ENCODE data around the gene NOS1AP.

Gene NOS1AP

GRCh38 chr1:162230517-162230916 is 161.0 kb downstream of the NOS1AP start:
- H3K27me3 ChIP-seq (replicated peaks; ENCODE audit: control insufficient read depth, insufficient read depth, low read length), result no peaks in the 10 kb centered on the region
- H3K36me3 ChIP-seq (ENCODE audit: control insufficient read depth, insufficient read depth, low read length), result no peaks in the 10 kb centered on the region
- DNase-seq (ENCODE audit: extremely low read depth, insufficient read length), result no peak
- TF ChIP-seq, protein P1, sequence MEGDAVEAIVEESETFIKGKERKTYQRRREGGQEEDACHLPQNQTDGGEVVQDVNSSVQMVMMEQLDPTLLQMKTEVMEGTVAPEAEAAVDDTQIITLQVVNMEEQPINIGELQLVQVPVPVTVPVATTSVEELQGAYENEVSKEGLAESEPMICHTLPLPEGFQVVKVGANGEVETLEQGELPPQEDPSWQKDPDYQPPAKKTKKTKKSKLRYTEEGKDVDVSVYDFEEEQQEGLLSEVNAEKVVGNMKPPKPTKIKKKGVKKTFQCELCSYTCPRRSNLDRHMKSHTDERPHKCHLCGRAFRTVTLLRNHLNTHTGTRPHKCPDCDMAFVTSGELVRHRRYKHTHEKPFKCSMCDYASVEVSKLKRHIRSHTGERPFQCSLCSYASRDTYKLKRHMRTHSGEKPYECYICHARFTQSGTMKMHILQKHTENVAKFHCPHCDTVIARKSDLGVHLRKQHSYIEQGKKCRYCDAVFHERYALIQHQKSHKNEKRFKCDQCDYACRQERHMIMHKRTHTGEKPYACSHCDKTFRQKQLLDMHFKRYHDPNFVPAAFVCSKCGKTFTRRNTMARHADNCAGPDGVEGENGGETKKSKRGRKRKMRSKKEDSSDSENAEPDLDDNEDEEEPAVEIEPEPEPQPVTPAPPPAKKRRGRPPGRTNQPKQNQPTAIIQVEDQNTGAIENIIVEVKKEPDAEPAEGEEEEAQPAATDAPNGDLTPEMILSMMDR (IDR thresholded peaks at IDR 0.05; ENCODE audit: insufficient read depth, low read length, poor library complexity, severe bottlenecking), result no peak
- H3K4me3 ChIP-seq (replicated peaks; ENCODE audit: low read depth, low read length), result no peak overlapping the region

- TF ChIP-seq, protein P1 (IDR thresholded peaks at IDR 0.05; ENCODE audit: insufficient read depth, low read length, poor library complexity, severe bottlenecking), result no peak
- Histone ChIP-seq H3K36me3 (ENCODE audit: control insufficient read depth, insufficient read depth, low read length) (no peaks in the 10 kb centered on the region), H3K4me3 (replicated peaks; ENCODE audit: low read depth, low read length) (no peak overlapping the region), H3K27me3 (replicated peaks; ENCODE audit: control insufficient read depth, insufficient read depth, low read length) (no peaks in the 10 kb centered on the region)
- no peak for DNase-seq (ENCODE audit: extremely low read depth, insufficient read length)
Observed at GRCh38 chr1:162232034-162232711, 162.7 kb downstream of the NOS1AP start.

DNA sequence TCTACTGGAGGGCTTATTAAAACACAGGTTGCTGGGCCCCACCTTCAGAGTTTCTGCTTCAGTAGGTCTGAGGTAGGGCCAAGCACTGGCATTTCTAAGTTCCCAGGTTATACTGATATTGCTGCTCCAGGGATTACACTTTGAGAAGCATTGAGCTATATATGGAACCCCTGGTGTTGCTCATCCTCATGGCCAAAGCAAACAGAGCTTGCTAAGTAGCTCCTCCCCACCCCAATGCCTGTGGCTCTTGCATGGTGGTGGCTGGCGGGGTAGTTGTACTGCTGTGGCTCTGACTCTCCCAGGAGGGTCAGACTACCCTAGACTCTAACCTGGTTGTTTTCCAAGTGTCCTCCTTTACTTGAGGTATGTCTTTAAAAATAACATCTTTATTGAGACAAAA is 163.6 kb downstream of the NOS1AP start:
- H3K27me3 ChIP-seq (replicated peaks; ENCODE audit: control insufficient read depth, insufficient read depth, low read length), result no peaks in the 10 kb centered on the region; the same call in 1 of the 2 replicates
- TF ChIP-seq, protein P1 (IDR thresholded peaks at IDR 0.05; ENCODE audit: insufficient read depth, low read length, poor library complexity, severe bottlenecking), result no peak
- H3K36me3 ChIP-seq (ENCODE audit: control insufficient read depth, insufficient read depth, low read length), result no peaks in the 10 kb centered on the region
- no peak for DNase-seq (ENCODE audit: extremely low read depth, insufficient read length)
- no peak overlapping the region for H3K4me3 ChIP-seq (replicated peaks; ENCODE audit: low read depth, low read length)

- no peaks in the 10 kb centered on the region for H3K36me3 ChIP-seq (ENCODE audit: control insufficient read depth, insufficient read depth, low read length)
- DNase-seq (ENCODE audit: extremely low read depth, insufficient read length), result no peak
- no peaks in the 10 kb centered on the region; the same call in 1 of the 2 replicates for H3K27me3 ChIP-seq (replicated peaks; ENCODE audit: control insufficient read depth, insufficient read depth, low read length)
- TF ChIP-seq, protein P1 (IDR thresholded peaks at IDR 0.05; ENCODE audit: insufficient read depth, low read length, poor library complexity, severe bottlenecking), result no peak
- H3K4me3 ChIP-seq (replicated peaks; ENCODE audit: low read depth, low read length), result no peak overlapping the region
Observed at GRCh38 chr1:162233937-162234336, 164.4 kb downstream of the NOS1AP start.

DNA sequence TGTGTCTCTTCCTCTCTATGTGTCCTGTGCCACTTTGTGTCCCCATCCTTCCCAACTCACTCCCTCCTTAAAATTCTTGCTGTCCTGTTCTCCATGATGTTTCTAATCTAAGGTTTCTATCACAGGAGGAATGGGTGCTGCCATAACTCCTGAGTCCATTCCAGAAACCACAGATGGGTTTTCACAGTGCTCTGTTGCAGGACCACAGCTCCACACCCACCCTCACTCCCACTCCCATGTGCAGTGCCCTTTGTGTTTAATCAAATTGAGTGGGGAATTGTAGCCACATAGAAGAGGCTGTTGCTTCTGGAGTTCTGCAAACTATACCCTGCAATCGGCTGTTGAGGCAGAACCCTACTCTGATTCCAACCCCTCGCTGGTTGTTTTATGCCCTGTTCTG is 165.1 kb downstream of the NOS1AP start:
- Histone ChIP-seq H3K4me3 (replicated peaks; ENCODE audit: low read depth, low read length) (no peak overlapping the region), H3K36me3 (ENCODE audit: control insufficient read depth, insufficient read depth, low read length) (no peaks in the 10 kb centered on the region), H3K27me3 (replicated peaks; ENCODE audit: control insufficient read depth, insufficient read depth, low read length) (no peaks in the 10 kb centered on the region; the same call in 1 of the 2 replicates)
- no peak for DNase-seq (ENCODE audit: extremely low read depth, insufficient read length)
- TF ChIP-seq, protein P1 (IDR thresholded peaks at IDR 0.05; ENCODE audit: insufficient read depth, low read length, poor library complexity, severe bottlenecking), result no peak
